MM.1S (cell line): ENCODE data around the gene NATD1.
"Not testable (repeated sequence)": the region's sequence is repeated elsewhere in the genome, so short reads cannot be mapped to it uniquely, and the experiment has no call there.

Experiments used
- DNase-seq: peaks from one replicate; pipeline ENCODE4 v3.0.0-alpha.2; 2015
- H2AFZ ChIP-seq: fragments of 300-600 bp; sonication (generic); 2 replicates; pipeline ENCODE4 v1.6.0; 2016; ENCODE audit warnings: antibody characterized with exemption, low read length
- H3F3A ChIP-seq: fragments of 300-600 bp; sonication (generic); 2 replicates; pipeline ENCODE4 v1.6.1; 2016; ENCODE audit warnings: mild to moderate bottlenecking, antibody characterized with exemption, low read length, moderate library complexity, mixed read lengths; ENCODE audit not compliant: insufficient read depth
- H3K27ac ChIP-seq: fragments of 300-600 bp; sonication (generic); 2 replicates; pipeline ENCODE4 v1.5.1; 2016; ENCODE audit warnings: mild to moderate bottlenecking, low read length
- H3K27me3 ChIP-seq: fragments of 300-600 bp; sonication (generic); replicated peaks from 2 replicates; pipeline ENCODE4 v1.6.0; 2016; ENCODE audit warnings: low read length; ENCODE audit not compliant: insufficient read depth
- H3K36me3 ChIP-seq: fragments of 300-600 bp; sonication (generic); replicated peaks from 2 replicates; pipeline ENCODE4 v1.6.1; 2016; ENCODE audit warnings: mild to moderate bottlenecking, low read length, mixed read lengths; ENCODE audit not compliant: insufficient read depth
- H3K4me1 ChIP-seq: fragments of 300-600 bp; sonication (generic); 2 replicates; pipeline ENCODE4 v1.6.1; 2016; ENCODE audit warnings: low read length, mixed read lengths
- H3K4me2 ChIP-seq: fragments of 300-600 bp; sonication (generic); 2 replicates; pipeline ENCODE4 v1.6.0; 2016; ENCODE audit warnings: low read depth, low read length
- H3K4me3 ChIP-seq: fragments of 300-600 bp; sonication (generic); 2 replicates; pipeline ENCODE4 v1.5.1; 2016; ENCODE audit warnings: low read length, mixed read lengths
- H3K79me2 ChIP-seq: fragments of 300-600 bp; sonication (generic); 2 replicates; pipeline ENCODE4 v1.6.1; 2016; ENCODE audit warnings: mixed run types, low read length, mixed read lengths
- H3K9ac ChIP-seq: fragments of 300-600 bp; sonication (generic); 2 replicates; pipeline ENCODE4 v1.6.1; 2016; ENCODE audit warnings: low read length, mixed read lengths
- H3K9me2 ChIP-seq: fragments of 300-600 bp; sonication (generic); replicated peaks from 2 replicates; pipeline ENCODE4 v1.6.1; 2016; ENCODE audit warnings: mild to moderate bottlenecking, low read length, mixed read lengths; ENCODE audit not compliant: insufficient read depth
- H3K9me3 ChIP-seq: fragments of 300-600 bp; sonication (generic); replicated peaks from 2 replicates; pipeline ENCODE4 v1.6.1; 2016; ENCODE audit warnings: mild to moderate bottlenecking, low read length, mixed read lengths; ENCODE audit not compliant: insufficient read depth
- H4K20me1 ChIP-seq: fragments of 300-600 bp; sonication (generic); 2 replicates; pipeline ENCODE4 v1.6.1; 2016; ENCODE audit warnings: mild to moderate bottlenecking, low read length, moderate library complexity, mixed read lengths; ENCODE audit not compliant: insufficient read depth
- EZH2 ChIP-seq: fragments of 300-600 bp; sonication (generic); optimal IDR thresholded peaks from 2 replicates; pipeline ENCODE3; 2017; ENCODE audit warnings: low read depth, mild to moderate bottlenecking, antibody characterized with exemption, low read length, mixed read lengths
- EZH2phosphoT487 ChIP-seq: fragments of 300-600 bp; sonication (generic); IDR thresholded peaks from 2 replicates; pipeline ENCODE4 v1.6.1; 2018; ENCODE audit warnings: antibody characterized with exemption, low read length
- TF ChIP-seq, protein P1 (sequence below): fragments of 300-600 bp; sonication (generic); IDR thresholded peaks from 2 replicates; pipeline ENCODE4 v1.5.1; 2016; ENCODE audit warnings: antibody characterized with exemption, low read length, mixed read lengths

Gene NATD1

DNA sequence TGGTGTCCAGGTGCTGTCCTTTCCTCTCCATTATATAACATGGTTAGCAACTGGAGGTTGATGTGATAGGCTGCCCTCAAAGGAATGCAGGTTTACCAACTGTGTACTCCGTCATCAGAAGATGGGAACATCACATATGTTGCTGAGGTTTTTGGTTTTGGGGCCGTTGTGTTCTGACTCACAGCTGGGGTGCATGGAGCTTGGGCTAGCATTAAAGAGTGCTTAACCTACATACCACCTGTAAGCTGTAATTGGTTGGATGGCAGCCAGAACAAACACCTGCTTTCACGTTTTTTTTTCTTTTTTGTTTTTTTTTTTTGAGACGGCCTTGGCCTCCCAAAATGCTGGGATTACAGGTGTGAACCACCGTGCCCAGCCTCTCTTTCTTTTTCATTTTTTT is 60.2 kb downstream of the NATD1 start:
- no peak for TF ChIP-seq EZH2
- TF ChIP-seq, protein P1, sequence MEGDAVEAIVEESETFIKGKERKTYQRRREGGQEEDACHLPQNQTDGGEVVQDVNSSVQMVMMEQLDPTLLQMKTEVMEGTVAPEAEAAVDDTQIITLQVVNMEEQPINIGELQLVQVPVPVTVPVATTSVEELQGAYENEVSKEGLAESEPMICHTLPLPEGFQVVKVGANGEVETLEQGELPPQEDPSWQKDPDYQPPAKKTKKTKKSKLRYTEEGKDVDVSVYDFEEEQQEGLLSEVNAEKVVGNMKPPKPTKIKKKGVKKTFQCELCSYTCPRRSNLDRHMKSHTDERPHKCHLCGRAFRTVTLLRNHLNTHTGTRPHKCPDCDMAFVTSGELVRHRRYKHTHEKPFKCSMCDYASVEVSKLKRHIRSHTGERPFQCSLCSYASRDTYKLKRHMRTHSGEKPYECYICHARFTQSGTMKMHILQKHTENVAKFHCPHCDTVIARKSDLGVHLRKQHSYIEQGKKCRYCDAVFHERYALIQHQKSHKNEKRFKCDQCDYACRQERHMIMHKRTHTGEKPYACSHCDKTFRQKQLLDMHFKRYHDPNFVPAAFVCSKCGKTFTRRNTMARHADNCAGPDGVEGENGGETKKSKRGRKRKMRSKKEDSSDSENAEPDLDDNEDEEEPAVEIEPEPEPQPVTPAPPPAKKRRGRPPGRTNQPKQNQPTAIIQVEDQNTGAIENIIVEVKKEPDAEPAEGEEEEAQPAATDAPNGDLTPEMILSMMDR = no peak
- Histone ChIP-seq H3K4me1 (no peaks in the 10 kb centered on the region), H3K4me3 (no peak overlapping the region), H3K36me3 (peaks cover 6% of the 10 kb centered on the region; the same call in 1 of the 2 replicates), H3K79me2 (peaks cover 14% of the 10 kb centered on the region), H4K20me1 (no peaks in the 10 kb centered on the region), H3K9ac (no peak overlapping the region), H3K27ac (no peak overlapping the region), H3K27me3 (no peaks in the 10 kb centered on the region), H3K9me3 (no peaks in the 10 kb centered on the region), H3F3A (no peaks in the 10 kb centered on the region), H3K4me2 (no peak overlapping the region), H3K9me2 (no peaks in the 10 kb centered on the region), H2AFZ (no peak overlapping the region)
- DNase-seq = peak; percentile 36

DNA sequence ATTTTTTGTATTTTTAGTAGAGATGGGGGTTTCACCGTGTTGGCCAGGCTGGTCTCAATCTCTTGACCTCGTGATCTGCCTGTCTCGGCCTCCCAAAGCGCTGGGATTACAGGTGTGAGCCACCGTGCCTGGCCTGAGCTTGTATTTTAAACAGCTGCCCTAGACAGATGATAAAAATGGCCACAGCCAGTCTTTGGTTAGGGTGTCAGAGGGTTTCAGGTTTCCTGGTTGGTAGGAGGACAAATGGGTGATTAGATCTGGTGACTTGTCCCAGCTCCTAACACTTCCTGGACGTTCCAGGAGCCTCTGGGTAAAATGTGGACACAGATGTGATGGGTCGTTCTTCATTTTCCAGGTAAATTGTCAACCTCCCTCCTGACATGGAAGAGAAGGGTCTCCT is 60.8 kb downstream of the NATD1 start:
- H3K9ac ChIP-seq, H3K9me3 ChIP-seq, H2AFZ ChIP-seq, H3K4me1 ChIP-seq, H4K20me1 ChIP-seq, H3K27ac ChIP-seq, DNase-seq, H3K4me2 ChIP-seq, H3K4me3 ChIP-seq, H3F3A ChIP-seq, H3K27me3 ChIP-seq, H3K9me2 ChIP-seq, H3K36me3 ChIP-seq, H3K79me2 ChIP-seq: not testable (repeated sequence)

GRCh38 chr17:21191698-21192097 is 61.5 kb downstream of the NATD1 start:
- peak; percentile 18 for DNase-seq
- H3K36me3 ChIP-seq = no peaks in the 10 kb centered on the region
- no peaks in the 10 kb centered on the region for H3K9me2 ChIP-seq
- peaks cover 1% of the 10 kb centered on the region; the same call in 1 of the 2 replicates for H3K79me2 ChIP-seq
- no peak overlapping the region for H3K4me2 ChIP-seq
- H3K9me3 ChIP-seq = no peaks in the 10 kb centered on the region
- no peaks in the 10 kb centered on the region for H3F3A ChIP-seq
- no peaks in the 10 kb centered on the region for H3K27me3 ChIP-seq
- no peak overlapping the region for H3K9ac ChIP-seq
- H3K4me1 ChIP-seq = no peaks in the 10 kb centered on the region
- no peak overlapping the region for H3K27ac ChIP-seq
- H4K20me1 ChIP-seq = no peaks in the 10 kb centered on the region
- TF ChIP-seq, protein P1 = no peak
- TF ChIP-seq EZH2phosphoT487 (no peak), EZH2 (no peak)
- no peak overlapping the region for H2AFZ ChIP-seq
- H3K4me3 ChIP-seq = no peak overlapping the region

GRCh38 chr17:21190078-21190477 is 63.1 kb downstream of the NATD1 start:
- H4K20me1 ChIP-seq = no peaks in the 10 kb centered on the region

More at GRCh38 chr17:21190078-21190477, 63.1 kb downstream of the NATD1 start:
- Histone ChIP-seq H2AFZ (no peak overlapping the region), H3K9ac (no peak overlapping the region), H3K4me2 (no peak overlapping the region), H3K9me2 (no peaks in the 10 kb centered on the region), H3K4me1 (no peaks in the 10 kb centered on the region), H3F3A (no peaks in the 10 kb centered on the region), H3K27me3 (no peaks in the 10 kb centered on the region), H3K4me3 (no peak overlapping the region), H3K27ac (no peak overlapping the region), H3K36me3 (no peaks in the 10 kb centered on the region; the same call in 1 of the 2 replicates), H3K9me3 (no peaks in the 10 kb centered on the region), H3K79me2 (no peaks in the 10 kb centered on the region)
- no peak for DNase-seq
- TF ChIP-seq EZH2phosphoT487 (no peak), EZH2 (no peak)
- TF ChIP-seq, protein P1 = no peak
